GM19328 (cell line): Measurements from ENCODE around the gene SLC16A7.

ENCODE experiments used
- ATAC-seq: cut with Tn5 transposase; IDR thresholded peaks from one replicate; pipeline ENCODE4 v1.9.1; 2021; ENCODE audit warnings: mild to moderate bottlenecking, moderate library complexity; ENCODE audit not compliant: unreplicated experiment

Gene SLC16A7

GRCh38 chr12:59619461-59620240 lies 23.8 kb downstream of the SLC16A7 start:
- peak; percentile 46 for ATAC-seq

GRCh38 chr12:59620326-59620725 lies 24.5 kb downstream of the SLC16A7 start:
- ATAC-seq: peak; percentile 30

GRCh38 chr12:59624732-59625460 lies 29.1 kb downstream of the SLC16A7 start:
- no peak for ATAC-seq

- no peak for ATAC-seq
These were observed 30.6 kb downstream of the SLC16A7 start for GRCh38 chr12:59626382-59626781.

GRCh38 chr12:59627582-59627981 lies 31.8 kb downstream of the SLC16A7 start:
- no peak for ATAC-seq

GRCh38 chr12:59629890-59630289 lies 34.1 kb downstream of the SLC16A7 start:
- ATAC-seq: no peak

- no peak for ATAC-seq
These were observed 36.6 kb downstream of the SLC16A7 start for GRCh38 chr12:59632408-59632807.

- no peak for ATAC-seq
These were observed 38.4 kb downstream of the SLC16A7 start for GRCh38 chr12:59634254-59634653.

GRCh38 chr12:59636945-59637691 lies 41.3 kb downstream of the SLC16A7 start:
- peak; percentile 48 for ATAC-seq

- ATAC-seq: no peak
These were observed 41.9 kb downstream of the SLC16A7 start for GRCh38 chr12:59637692-59638070.

GRCh38 chr12:59643550-59643949 lies 47.7 kb downstream of the SLC16A7 start:
- ATAC-seq: no peak

GRCh38 chr12:59645242-59645641 lies 49.4 kb downstream of the SLC16A7 start:
- no peak for ATAC-seq

- ATAC-seq: no peak
These were observed 50.8 kb downstream of the SLC16A7 start for GRCh38 chr12:59646636-59647035.

GRCh38 chr12:59649203-59649602 lies 53.4 kb downstream of the SLC16A7 start:
- no peak for ATAC-seq

- ATAC-seq: no peak
These were observed 54.9 kb downstream of the SLC16A7 start for GRCh38 chr12:59650588-59651228.

- ATAC-seq: no peak
These were observed 55.5 kb downstream of the SLC16A7 start for GRCh38 chr12:59651229-59651920.

GRCh38 chr12:59652130-59652529 lies 56.3 kb downstream of the SLC16A7 start:
- no peak for ATAC-seq

GRCh38 chr12:59654061-59654460 lies 58.2 kb downstream of the SLC16A7 start:
- no peak for ATAC-seq

GRCh38 chr12:59657266-59657665 lies 61.4 kb downstream of the SLC16A7 start:
- ATAC-seq: no peak

- ATAC-seq: no peak
These were observed 61.9 kb downstream of the SLC16A7 start for GRCh38 chr12:59657711-59658110.

- ATAC-seq: no peak
These were observed 64.3 kb downstream of the SLC16A7 start for GRCh38 chr12:59660148-59660547.
